ENCODE measurements around the gene GPR85.

GPR85 gene

DNA sequence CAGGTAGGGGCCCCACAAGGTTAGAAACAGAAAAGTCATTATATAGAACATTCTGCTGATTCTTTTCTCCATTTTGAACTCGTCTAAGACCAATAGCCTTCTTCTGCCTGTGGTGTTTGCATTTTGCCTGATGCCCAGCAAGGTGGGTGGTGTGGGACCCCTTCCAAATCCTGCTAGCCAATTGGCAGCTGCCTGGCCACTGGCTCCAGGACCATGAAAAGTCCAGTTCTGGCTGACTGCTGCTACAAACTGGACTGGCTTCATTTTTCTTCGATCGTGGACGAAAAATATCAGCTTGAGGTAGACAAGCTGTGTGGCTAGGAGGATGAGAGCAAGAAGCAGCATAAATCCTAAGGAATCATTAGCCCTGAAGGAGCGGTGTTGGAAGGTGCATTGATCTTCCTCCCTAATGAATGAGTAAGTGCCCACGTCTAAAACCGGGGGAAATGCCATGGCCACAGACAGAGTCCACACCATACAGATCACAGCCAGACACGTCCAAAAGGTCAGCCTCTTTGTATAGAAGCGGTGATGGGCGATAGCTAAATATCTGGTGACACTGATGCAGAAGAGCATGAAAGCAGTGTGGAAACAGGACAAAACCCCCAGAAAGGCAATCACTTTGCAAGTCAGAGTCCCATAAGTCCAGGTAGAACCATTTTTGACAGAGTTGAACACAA lies 2.7 kb downstream of the GPR85 start:
- TF ChIP-seq, protein P1, sequence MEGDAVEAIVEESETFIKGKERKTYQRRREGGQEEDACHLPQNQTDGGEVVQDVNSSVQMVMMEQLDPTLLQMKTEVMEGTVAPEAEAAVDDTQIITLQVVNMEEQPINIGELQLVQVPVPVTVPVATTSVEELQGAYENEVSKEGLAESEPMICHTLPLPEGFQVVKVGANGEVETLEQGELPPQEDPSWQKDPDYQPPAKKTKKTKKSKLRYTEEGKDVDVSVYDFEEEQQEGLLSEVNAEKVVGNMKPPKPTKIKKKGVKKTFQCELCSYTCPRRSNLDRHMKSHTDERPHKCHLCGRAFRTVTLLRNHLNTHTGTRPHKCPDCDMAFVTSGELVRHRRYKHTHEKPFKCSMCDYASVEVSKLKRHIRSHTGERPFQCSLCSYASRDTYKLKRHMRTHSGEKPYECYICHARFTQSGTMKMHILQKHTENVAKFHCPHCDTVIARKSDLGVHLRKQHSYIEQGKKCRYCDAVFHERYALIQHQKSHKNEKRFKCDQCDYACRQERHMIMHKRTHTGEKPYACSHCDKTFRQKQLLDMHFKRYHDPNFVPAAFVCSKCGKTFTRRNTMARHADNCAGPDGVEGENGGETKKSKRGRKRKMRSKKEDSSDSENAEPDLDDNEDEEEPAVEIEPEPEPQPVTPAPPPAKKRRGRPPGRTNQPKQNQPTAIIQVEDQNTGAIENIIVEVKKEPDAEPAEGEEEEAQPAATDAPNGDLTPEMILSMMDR (IDR thresholded peaks at IDR 0.05; ENCODE audit: low read depth, low read length), result no peak
- no peak for DNase-seq (ENCODE audit: extremely low read depth, low read depth)

DNA sequence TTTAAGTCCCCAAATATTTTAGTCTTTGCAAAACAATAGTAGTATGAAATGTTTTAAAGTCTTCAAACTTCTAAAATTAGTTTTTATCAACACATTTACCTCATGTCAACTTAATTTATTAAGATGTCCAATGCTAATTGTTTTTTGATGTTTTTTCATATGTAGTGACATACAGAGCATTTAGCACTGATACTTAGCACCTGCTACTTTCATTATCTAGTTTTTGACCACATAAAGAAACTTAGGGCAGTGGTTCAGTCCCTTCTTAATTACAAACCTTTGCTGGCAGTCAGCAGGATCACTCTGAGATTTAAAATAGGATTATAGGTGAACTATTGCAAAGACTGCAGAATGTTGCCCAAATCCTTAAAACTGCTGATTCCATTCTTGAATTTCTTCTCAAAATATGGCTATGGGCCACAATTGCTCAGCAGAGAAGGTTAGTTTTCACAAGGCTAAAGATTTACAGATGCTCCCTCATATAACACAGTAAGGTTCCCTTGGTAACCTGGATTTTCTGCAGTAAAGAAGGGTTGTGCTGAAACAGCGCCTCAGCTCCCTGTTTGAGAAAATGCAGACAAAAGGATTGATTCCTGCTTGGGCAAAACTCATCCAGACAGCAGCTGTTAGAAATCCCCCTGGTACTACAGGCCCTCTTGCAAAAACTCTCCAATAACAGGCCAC lies 3.4 kb downstream of the GPR85 start:
- TF ChIP-seq, protein P1 (IDR thresholded peaks at IDR 0.05; ENCODE audit: low read depth, low read length), result no peak
- no peak for DNase-seq (ENCODE audit: extremely low read depth, low read depth)

GRCh38 chr7:113078331-113078730 lies 8.3 kb downstream of the GPR85 start:
- TF ChIP-seq, protein P1 (IDR thresholded peaks at IDR 0.05; ENCODE audit: low read depth, low read length), result no peak
- no peak for DNase-seq (ENCODE audit: extremely low read depth, low read depth)

- TF ChIP-seq, protein P1 (IDR thresholded peaks at IDR 0.05; ENCODE audit: low read depth, low read length), result no peak
- no peak for DNase-seq (ENCODE audit: extremely low read depth, low read depth)
These were observed 9.9 kb downstream of the GPR85 start for GRCh38 chr7:113076703-113077102.

- DNase-seq (ENCODE audit: extremely low read depth, low read depth), result no peak
These were observed 15.2 kb downstream of the GPR85 start for GRCh38 chr7:113071465-113071864.

GRCh38 chr7:113062499-113062898 lies 24.1 kb downstream of the GPR85 start:
- TF ChIP-seq, protein P1 (IDR thresholded peaks at IDR 0.05; ENCODE audit: low read depth, low read length), result no peak
- no peak for DNase-seq (ENCODE audit: extremely low read depth, low read depth)

More at GRCh38 chr7:113071465-113071864, 15.2 kb downstream of the GPR85 start:
- TF ChIP-seq, protein P1 (IDR thresholded peaks at IDR 0.05; ENCODE audit: low read depth, low read length), result no peak

DNA sequence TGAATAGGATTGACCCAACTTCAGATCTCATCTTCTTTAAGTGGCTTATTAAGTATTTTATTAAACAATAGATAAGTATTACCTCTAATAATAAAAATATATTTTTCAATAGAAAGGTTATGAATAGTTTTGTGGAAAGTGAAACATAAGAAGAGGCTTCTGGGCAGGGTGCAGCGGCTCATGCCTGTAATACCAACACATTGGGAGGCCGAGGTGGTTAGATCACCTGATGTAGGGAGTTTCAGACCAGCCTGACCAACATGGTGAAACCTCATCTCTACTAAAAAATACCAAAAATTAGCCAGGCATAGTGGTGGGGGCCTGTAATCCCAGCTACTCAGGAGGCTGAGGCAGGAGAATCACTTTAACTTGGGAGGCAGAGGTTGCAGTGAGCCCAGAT lies 26.5 kb downstream of the GPR85 start:
- DNase-seq (ENCODE audit: extremely low read depth, low read depth), result no peak
- TF ChIP-seq, protein P1 (IDR thresholded peaks at IDR 0.05; ENCODE audit: low read depth, low read length), result no peak

Measured in AG09319 (cell line).